Nephron progenitor cell (in vitro differentiated cells): ENCODE measurements around the gene KLHL4.
"Not testable (repeated sequence)": the region's sequence is repeated elsewhere in the genome, so short reads cannot be mapped to it uniquely, and the experiment has no call there.

Experiments
- DNase-seq: peaks from one replicate; pipeline ENCODE4 v3.0.0; 2021
- H3K27ac Mint-ChIP-seq: 2 replicates; pipeline ENCODE4 v1.8.0; 2021; ENCODE audit warnings: mild to moderate bottlenecking, moderate library complexity, mixed read lengths
- H3K27me3 Mint-ChIP-seq: 2 replicates; pipeline ENCODE4 v1.8.0; 2021; ENCODE audit warnings: mild to moderate bottlenecking, low read depth, mixed read lengths; ENCODE audit not compliant: poor library complexity
- H3K36me3 Mint-ChIP-seq: 2 replicates; pipeline ENCODE4 v1.8.0; 2021; ENCODE audit warnings: low read depth, mixed read lengths
- H3K4me1 Mint-ChIP-seq: 2 replicates; pipeline ENCODE4 v1.8.0; 2021; ENCODE audit warnings: mixed read lengths
- H3K4me3 Mint-ChIP-seq: 2 replicates; pipeline ENCODE4 v1.8.0; 2021; ENCODE audit warnings: mild to moderate bottlenecking, moderate library complexity, mixed read lengths
- H3K9me3 Mint-ChIP-seq: 2 replicates; pipeline ENCODE4 v1.8.0; 2021; ENCODE audit warnings: mild to moderate bottlenecking, moderate library complexity, mixed read lengths
- CTCF ChIP-seq: fragments of 200-600 bp; sonication (generic); IDR thresholded peaks from 2 replicates; pipeline ENCODE4 v1.5.0; 2021; ENCODE audit warnings: antibody characterized with exemption

The KLHL4 gene

GRCh38 chrX:87621697-87622096 lies 104.1 kb downstream of the KLHL4 start:
- Mint-ChIP-seq H3K27me3 (no peaks in the 10 kb centered on the region), H3K27ac (no peak overlapping the region), H3K4me1 (no peaks in the 10 kb centered on the region), H3K36me3 (no peaks in the 10 kb centered on the region), H3K4me3 (no peak overlapping the region), H3K9me3 (no peaks in the 10 kb centered on the region)
- no peak for TF ChIP-seq CTCF
- no peak for DNase-seq

DNA sequence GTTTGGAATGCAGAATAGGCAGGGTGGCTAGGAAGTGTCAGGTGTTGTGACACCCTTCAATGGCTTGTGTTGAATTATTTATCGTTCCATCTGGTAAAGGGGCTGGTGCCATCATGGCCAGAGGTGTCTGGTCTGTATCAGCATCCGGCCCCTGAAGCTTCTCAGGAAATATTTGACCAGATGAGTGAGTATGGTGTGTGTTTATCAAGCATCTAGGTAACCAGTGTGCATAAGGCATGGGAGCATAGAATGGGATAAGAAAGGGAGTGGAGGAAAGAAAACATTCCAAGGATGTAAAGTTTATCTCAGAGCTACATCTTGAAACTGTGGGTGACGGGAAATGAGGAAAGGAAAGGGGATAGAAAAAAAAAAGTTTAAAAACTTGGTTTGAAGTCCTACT lies 109.4 kb downstream of the KLHL4 start:
- Mint-ChIP-seq H3K4me1 (no peaks in the 10 kb centered on the region), H3K27me3 (no peaks in the 10 kb centered on the region), H3K9me3 (no peaks in the 10 kb centered on the region), H3K4me3 (no peak overlapping the region), H3K36me3 (no peaks in the 10 kb centered on the region), H3K27ac (no peak overlapping the region)
- DNase-seq, result no peak
- TF ChIP-seq CTCF, result no peak

DNA sequence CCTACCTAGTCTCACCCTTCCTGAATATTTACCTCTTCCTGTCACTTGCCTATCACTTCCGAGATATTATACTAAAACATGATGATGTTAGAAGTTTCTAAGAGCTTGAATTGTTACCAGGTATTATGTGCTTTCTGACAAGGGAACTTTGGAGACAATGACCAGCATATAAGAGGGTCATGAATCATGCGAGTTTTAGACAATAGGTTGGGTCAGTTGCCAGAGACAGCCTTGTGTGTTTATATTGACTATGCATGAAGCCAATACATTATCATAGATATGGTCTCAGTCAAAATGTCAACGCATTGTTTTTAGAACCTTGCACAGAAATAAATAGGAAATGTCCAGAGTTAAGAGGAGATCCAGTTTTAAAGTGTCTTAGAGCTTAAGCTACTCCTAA lies 116.8 kb downstream of the KLHL4 start:
- Mint-ChIP-seq H3K4me1 (no peaks in the 10 kb centered on the region), H3K27me3 (no peaks in the 10 kb centered on the region), H3K27ac (no peak overlapping the region), H3K4me3 (no peak overlapping the region), H3K9me3 (peaks cover 28% of the 10 kb centered on the region), H3K36me3 (peaks cover 43% of the 10 kb centered on the region)
- DNase-seq, result no peak
- TF ChIP-seq CTCF, result no peak

DNA sequence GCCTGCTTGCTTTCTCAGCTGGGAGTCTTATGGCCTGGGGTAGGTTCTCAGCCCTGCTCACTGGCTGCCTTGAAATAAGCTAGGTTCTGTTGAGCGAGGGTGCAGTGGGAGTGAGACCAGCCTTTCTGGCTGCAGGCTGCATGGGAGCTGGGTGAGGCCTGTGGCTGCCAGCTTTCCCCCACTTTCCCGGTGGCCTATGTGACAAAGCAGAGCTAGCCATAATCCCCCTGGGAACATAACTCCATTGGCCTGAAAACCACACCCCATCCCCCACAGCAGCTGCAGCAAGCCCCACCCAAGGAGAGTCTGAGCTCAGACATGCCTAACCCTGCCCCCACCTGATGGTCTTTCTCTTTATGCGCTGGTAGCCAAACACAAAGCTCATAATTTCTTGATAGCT lies 118.9 kb downstream of the KLHL4 start:
- Mint-ChIP-seq H3K36me3 (peaks cover 65% of the 10 kb centered on the region), H3K4me1 (no peaks in the 10 kb centered on the region), H3K4me3 (no peak overlapping the region), H3K27me3 (no peaks in the 10 kb centered on the region), H3K9me3 (peaks cover 50% of the 10 kb centered on the region), H3K27ac (no peak overlapping the region)
- no peak for DNase-seq
- TF ChIP-seq CTCF, result no peak

DNA sequence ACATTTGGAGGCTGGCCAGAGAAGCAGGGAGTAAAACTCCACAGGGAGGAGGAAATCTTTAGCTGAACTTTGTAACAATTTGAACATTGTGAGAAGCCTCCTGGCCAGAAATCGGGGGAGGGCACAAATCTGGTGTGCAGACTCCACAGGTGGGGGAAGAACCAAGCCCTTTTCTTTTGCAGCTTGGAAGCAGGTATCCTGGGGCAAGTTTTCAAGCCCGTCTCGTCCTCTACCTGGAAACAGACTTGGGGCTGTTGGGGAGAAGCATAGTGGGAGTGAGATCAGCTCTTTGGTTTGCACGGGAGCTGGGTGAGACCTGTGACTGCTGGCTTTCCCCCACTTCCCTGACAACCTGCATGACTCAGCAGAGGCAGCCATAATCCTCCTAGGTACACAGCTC lies 123.8 kb downstream of the KLHL4 start:
- not testable (repeated sequence) for DNase-seq, H3K27me3 Mint-ChIP-seq, H3K27ac Mint-ChIP-seq, H3K4me3 Mint-ChIP-seq, H3K4me1 Mint-ChIP-seq
- Mint-ChIP-seq H3K9me3 (peaks cover 96% of the 10 kb centered on the region), H3K36me3 (peaks cover 92% of the 10 kb centered on the region)

DNA sequence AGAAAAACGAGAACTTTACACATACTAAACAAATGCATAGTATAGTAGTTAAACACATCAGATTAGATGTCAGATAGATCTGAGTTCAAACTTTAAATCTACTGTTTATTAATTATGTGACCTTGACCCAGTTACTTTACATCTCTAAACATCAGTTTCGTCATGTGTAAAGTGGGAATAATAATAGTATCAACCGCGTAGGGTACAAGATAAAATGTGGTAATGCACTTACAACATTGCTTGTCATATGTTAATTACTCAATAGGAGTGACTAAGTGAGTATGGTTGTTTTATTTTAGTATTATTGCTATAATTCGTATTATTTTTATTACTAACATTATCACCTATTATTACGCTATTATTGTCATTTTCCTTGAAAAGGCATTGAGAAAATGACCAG lies 144.2 kb downstream of the KLHL4 start:
- H3K9me3 Mint-ChIP-seq, result no peaks in the 10 kb centered on the region
- TF ChIP-seq CTCF, result no peak
- no peak overlapping the region for H3K4me3 Mint-ChIP-seq
- H3K27me3 Mint-ChIP-seq, result no peaks in the 10 kb centered on the region
- H3K4me1 Mint-ChIP-seq, result no peaks in the 10 kb centered on the region
- H3K36me3 Mint-ChIP-seq, result no peaks in the 10 kb centered on the region
- H3K27ac Mint-ChIP-seq, result no peak overlapping the region
- DNase-seq, result no peak
